GM12878 (cell line): ENCODE measurements around the gene GRIK1. TPM values are rescaled to one million over a fixed set of nuclear protein-coding genes. Genes with fewer than 3 reads are reported as not detected.

Source experiments
- ATAC-seq: fragments of 200-7000 bp; cut with Tn5 transposase; 3 replicates; pipeline ENCODE4 v1.9.1; 2020; ENCODE audit warnings: mild to moderate bottlenecking, moderate library complexity
- BruUV-seq: library from RNA; stranded (reverse); fragments of 400-500 nt; replicated peaks from 2 replicates; lab custom pipeline; 2021; lab: Mats Ljungman, UMichigan
- CTCF ChIA-PET: fragments of 300-600 bp; sonication (Branson Sonifier 250); formaldehyde crosslinking; extraction: SDS; loops from one replicate; lab custom pipeline; 2021; ENCODE audit warnings: inconsistent platforms; lab: Yijun Ruan, JAX
- POLR2A ChIA-PET: fragments of 350-600 bp; formaldehyde crosslinking; extraction: SDS; loops from one replicate; lab custom pipeline; 2021; ENCODE audit warnings: inconsistent platforms; lab: Charles Lee
- RAD21 ChIA-PET: fragments of 300-600 bp; sonication (Branson Sonifier 250); formaldehyde crosslinking; loops from one replicate; lab custom pipeline; 2023; ENCODE audit warnings: antibody characterized with exemption; ENCODE audit not compliant: unreplicated experiment; lab: Charles Lee
- SMC1A ChIA-PET: fragments of 300-600 bp; sonication (Branson Sonifier 250); formaldehyde crosslinking; loops from one replicate; lab custom pipeline; 2023; ENCODE audit not compliant: unreplicated experiment, uncharacterized antibody; lab: Charles Lee
- DNase-seq: peaks from one replicate; pipeline ENCODE4 v3.0.0-alpha.2; 2011; ENCODE audit warnings: low read depth, low spot score
- FAIRE-seq: peaks from 3 replicates; lab custom pipeline; 2011; peaks lifted over from hg19 to GRCh38; lab: Jason Lieb, UNC
- H2AFZ ChIP-seq: 2 replicates; pipeline ENCODE4 v1.6.0; 2011; ENCODE audit warnings: low read depth, low read length, control low read depth; ENCODE audit not compliant: control insufficient read depth
- H3K27ac ChIP-seq: 2 replicates; pipeline ENCODE4 v1.5.1; 2011; ENCODE audit warnings: control low read depth; ENCODE audit not compliant: control insufficient read depth, insufficient read depth
- H3K27me3 ChIP-seq, 2 experiments: replicated peaks in 1 of 2; 2 replicates each; pipeline versions ENCODE4 v1.6.0 to v1.6.1; 2011; ENCODE audit warnings: low read length in 1 of 2; ENCODE audit not compliant: control insufficient read depth in 2 of 2, insufficient read depth in 2 of 2
- H3K36me3 ChIP-seq, 2 experiments: 2 replicates each; pipeline ENCODE4 v1.5.1; 2011; ENCODE audit warnings: low read length in 1 of 2; ENCODE audit not compliant: control insufficient read depth in 2 of 2, insufficient read depth in 2 of 2
- H3K4me1 ChIP-seq: 2 replicates; pipeline ENCODE4 v1.6.1; 2011; ENCODE audit warnings: mild to moderate bottlenecking, low read length, moderate library complexity, mixed read lengths; ENCODE audit not compliant: control insufficient read depth, insufficient read depth
- H3K4me2 ChIP-seq: 2 replicates; pipeline ENCODE4 v1.6.0; 2011; ENCODE audit warnings: control low read depth; ENCODE audit not compliant: control insufficient read depth, insufficient read depth
- H3K4me3 ChIP-seq: fragments of 200-600 bp; sonication (generic); 2 replicates; pipeline ENCODE4 v1.5.1; 2016
- H3K79me2 ChIP-seq: 2 replicates; pipeline ENCODE4 v1.6.0; 2011; ENCODE audit warnings: low read length; ENCODE audit not compliant: control insufficient read depth, insufficient read depth
- H3K9ac ChIP-seq: 2 replicates; pipeline ENCODE4 v1.8.0; 2011; ENCODE audit warnings: low read length, control low read depth, mixed read lengths; ENCODE audit not compliant: control insufficient read depth, insufficient read depth
- H3K9me3 ChIP-seq: replicated peaks from 3 replicates; pipeline ENCODE4 v1.5.1; 2011; ENCODE audit warnings: mild to moderate bottlenecking, low read length; ENCODE audit not compliant: control insufficient read depth, insufficient read depth
- H4K20me1 ChIP-seq: 2 replicates; pipeline ENCODE4 v1.6.0; 2011; ENCODE audit not compliant: control insufficient read depth, insufficient read depth
- ATF3 ChIP-seq: IDR thresholded peaks from 2 replicates; pipeline ENCODE4 v1.6.1; 2011; ENCODE audit warnings: low read depth, mild to moderate bottlenecking, low read length, moderate library complexity, borderline replicate concordance; ENCODE audit errors: extremely low read depth
- BACH1 ChIP-seq: fragments of 450-650 bp; IDR thresholded peaks from 2 replicates; pipeline ENCODE4 v1.6.1; 2017; ENCODE audit warnings: mild to moderate bottlenecking, borderline replicate concordance
- BCL11A ChIP-seq: IDR thresholded peaks from 2 replicates; pipeline ENCODE4 v1.6.1; 2011; ENCODE audit warnings: low read depth, low read length
- CBX3 ChIP-seq: fragments of 200-600 bp; sonication (generic); IDR thresholded peaks from 2 replicates; pipeline ENCODE4 v1.6.1; 2016; ENCODE audit warnings: low read depth, borderline replicate concordance
- CEBPB ChIP-seq, 2 experiments: fragments of 150-350 bp in 1 of 2; IDR thresholded peaks; 2 replicates each; pipeline ENCODE4 v1.6.1; 2012 to 2014; ENCODE audit warnings: low read depth in 2 of 2, low read length in 2 of 2, borderline replicate concordance in 1 of 2, inconsistent platforms in 1 of 2
- CHD2 ChIP-seq: IDR thresholded peaks from 2 replicates; pipeline ENCODE4 v1.6.1; 2011; ENCODE audit warnings: low read depth, low read length, improper control_type of control experiment, borderline replicate concordance
- CREB1 ChIP-seq: IDR thresholded peaks from 2 replicates; pipeline ENCODE4 v1.6.1; 2012; ENCODE audit warnings: low read depth, mild to moderate bottlenecking, inconsistent platforms
- CTCF ChIP-seq, 3 experiments: IDR thresholded peaks in 2 of 3; conservative IDR thresholded peaks in 1 of 3; 2 replicates each; pipeline ENCODE4 v1.5.1; 2011; ENCODE audit warnings: low read depth in 3 of 3, low read length in 3 of 3, mild to moderate bottlenecking in 3 of 3, control low read depth in 2 of 3, moderate library complexity in 2 of 3, inconsistent platforms in 1 of 3, mixed read lengths in 1 of 3; ENCODE audit not compliant: control insufficient read depth in 2 of 3, insufficient read depth in 1 of 3; ENCODE audit errors: extremely low read depth in 1 of 3
- ELK1 ChIP-seq: IDR thresholded peaks from 2 replicates; pipeline ENCODE4 v1.6.1; 2012; ENCODE audit warnings: low read depth, low read length, improper control_type of control experiment
- GABPA ChIP-seq: IDR thresholded peaks from 2 replicates; pipeline ENCODE4 v1.6.1; 2014; ENCODE audit warnings: antibody characterized with exemption, low read depth, mild to moderate bottlenecking, inconsistent platforms
- IRF5 ChIP-seq: fragments of 450-650 bp; IDR thresholded peaks from 2 replicates; pipeline ENCODE4 v1.6.1; 2017; ENCODE audit warnings: borderline replicate concordance
- KLF5 ChIP-seq: fragments of 450-650 bp; IDR thresholded peaks from 2 replicates; pipeline ENCODE4 v1.6.1; 2014; ENCODE audit warnings: mild to moderate bottlenecking; ENCODE audit not compliant: partially characterized antibody
- MEF2A ChIP-seq: IDR thresholded peaks from 2 replicates; pipeline ENCODE4 v1.6.1; 2011; ENCODE audit warnings: low read depth, mild to moderate bottlenecking, low read length, moderate library complexity; ENCODE audit not compliant: insufficient read depth
- RAD21 ChIP-seq: IDR thresholded peaks from 2 replicates; pipeline ENCODE4 v1.6.1; 2011; ENCODE audit warnings: mild to moderate bottlenecking, low read depth, low read length, moderate library complexity; ENCODE audit not compliant: insufficient read depth
- RCOR1 ChIP-seq: conservative IDR thresholded peaks from 2 replicates; pipeline ENCODE4 v1.6.1; 2012; ENCODE audit warnings: low read depth, low read length, improper control_type of control experiment
- RFX5 ChIP-seq: IDR thresholded peaks from 2 replicates; pipeline ENCODE4 v1.6.1; 2011; ENCODE audit warnings: low read depth, low read length, improper control_type of control experiment
- SIN3A ChIP-seq: IDR thresholded peaks from 2 replicates; pipeline ENCODE4 v1.6.1; 2012; ENCODE audit warnings: low read depth, low read length, improper control_type of control experiment
- SREBF2 ChIP-seq: IDR thresholded peaks from 2 replicates; pipeline ENCODE4 v1.6.1; 2012; ENCODE audit warnings: mild to moderate bottlenecking, low read length
- WGBS: methylation state at CpG from one replicate; pipeline ENCODE4 v1.1.6; 2016; ENCODE audit warnings: low lambda C conversion rate; ENCODE audit not compliant: insufficient replicate concordance, insufficient coverage; ENCODE audit errors: missing lambda C conversion rate; 5-methylcytosine and 5-hydroxymethylcytosine counted together
- in situ Hi-C: fragments of 300-500 bp; cut with MboI; formaldehyde crosslinking; loops from 9 replicates; pipeline ENCODE4 v1.14.3; 2018; ENCODE audit warnings: mixed read lengths
- intact Hi-C: fragments of 100-400 bp; cut with micrococcal nuclease; formaldehyde crosslinking; loops from one replicate; pipeline ENCODE4 v1.14.2; 2022; ENCODE audit not compliant: unreplicated experiment
- polyA plus RNA-seq, 11 experiments: library from polyadenylated mRNA; depleted of rRNA in 4 of 11; unstranded in 6 of 11; stranded (reverse) in 5 of 11; fragments of >200 nt; fragmentation: Nextera tagmentation in 4 of 11; fragmentation: Illumina TruSeq in 1 of 11; extraction: Ambion mirVana in 4 of 11; extraction: Trizol in 1 of 11; gene quantifications; 1 replicate in 1 of 11; 2 replicates in 10 of 11; pipeline versions ENCODE4 v1.2.1 to v1.2.3, GENCODE V29; 2011 to 2016; ENCODE audit warnings: inconsistent platforms in 2 of 11, missing spikeins in 2 of 11, low read depth in 1 of 11
- total RNA-seq, 4 experiments: library from RNA; depleted of rRNA in 3 of 4; stranded (reverse); fragments of >200 nt in 3 of 4; fragmentation: Illumina TruSeq in 1 of 4; extraction: Trizol in 1 of 4; gene quantifications; 2 replicates each; pipeline versions ENCODE4 v1.2.1 to v1.2.3, GENCODE V29; 2013 to 2021

The GRIK1 gene
- total and polyA plus RNA-seq, 10 of the 15 experiments (the other 5 are each of a cell fraction or from before 2014, with no cell fraction given) = 0.05 to 0.13 (median 0.09) TPM; not detected in 7

- TF ChIP-seq BACH1 (no peak), RCOR1 (no peak)
These were observed 435.0 kb downstream of the GRIK1 start (continued) for GRCh38 chr21:29504751-29505321.

GRCh38 chr21:29501451-29501850 is 438.3 kb downstream of the GRIK1 start:
- FAIRE-seq = no peak
- intact Hi-C loops = no loop called here
- DNase-seq = no peak
- no peak overlapping the region for H3K9ac ChIP-seq
- ChIA-PET RAD21 (no interaction called here), CTCF (no interaction called here), SMC1A (no interaction called here), POLR2A (interaction anchor here (0.7 kb wide), 1 partner anchor 51 kb away, joined by 4 read pairs; no protein-coding TSS in a partner anchor)
- no peaks in the 10 kb centered on the region for H4K20me1 ChIP-seq
- H3K79me2 ChIP-seq = no peaks in the 10 kb centered on the region
- WGBS = 81% methylated on average over 1 of the region's 1 CpG
- no peak overlapping the region for H2AFZ ChIP-seq
- H3K27me3 ChIP-seq = no peaks in the 10 kb centered on the region
- no TSS peak for BruUV-seq
- no peak overlapping the region for H3K4me2 ChIP-seq
- no peaks in the 10 kb centered on the region for H3K4me1 ChIP-seq
- in situ Hi-C loops = no loop called here
- no peak overlapping the region for H3K4me3 ChIP-seq
- H3K9me3 ChIP-seq = no peaks in the 10 kb centered on the region
- no peaks in the 10 kb centered on the region for H3K36me3 ChIP-seq
- H3K27ac ChIP-seq = no peak overlapping the region
- ATAC-seq = no peak
- TF ChIP-seq ELK1 (no peak), ATF3 (no peak), KLF5 (no peak), CEBPB (IDR thresholded peaks at IDR 0.05; ENCODE audit: borderline replicate concordance in 1 of 2, low read depth in 2 of 2, low read length in 2 of 2) (no peak), BCL11A (no peak), SIN3A (no peak), RFX5 (no peak), RAD21 (no peak), MEF2A (no peak), CREB1 (no peak), GABPA (no peak), SREBF2 (no peak), CBX3 (no peak), CHD2 (no peak), IRF5 (no peak), CTCF (IDR thresholded peaks at IDR 0.05 in 2 of 3, conservative IDR thresholded peaks at IDR 0.05 in 1 of 3; ENCODE audit: control insufficient read depth in 2 of 3, extremely low read depth in 1 of 3, insufficient read depth in 1 of 3, low read depth in 3 of 3, low read length in 3 of 3) (no peak)
